ENCODE results near the gene VANGL2. TPM values are rescaled to one million over a fixed set of nuclear protein-coding genes. Genes with fewer than 3 reads are reported as not detected.

VANGL2 gene
- total and polyA plus RNA-seq, 9 of the 15 experiments (the other 6 are each of a cell fraction or from before 2014, with no cell fraction given), result 0.28 to 4.0 (median 0.98) TPM

DNA sequence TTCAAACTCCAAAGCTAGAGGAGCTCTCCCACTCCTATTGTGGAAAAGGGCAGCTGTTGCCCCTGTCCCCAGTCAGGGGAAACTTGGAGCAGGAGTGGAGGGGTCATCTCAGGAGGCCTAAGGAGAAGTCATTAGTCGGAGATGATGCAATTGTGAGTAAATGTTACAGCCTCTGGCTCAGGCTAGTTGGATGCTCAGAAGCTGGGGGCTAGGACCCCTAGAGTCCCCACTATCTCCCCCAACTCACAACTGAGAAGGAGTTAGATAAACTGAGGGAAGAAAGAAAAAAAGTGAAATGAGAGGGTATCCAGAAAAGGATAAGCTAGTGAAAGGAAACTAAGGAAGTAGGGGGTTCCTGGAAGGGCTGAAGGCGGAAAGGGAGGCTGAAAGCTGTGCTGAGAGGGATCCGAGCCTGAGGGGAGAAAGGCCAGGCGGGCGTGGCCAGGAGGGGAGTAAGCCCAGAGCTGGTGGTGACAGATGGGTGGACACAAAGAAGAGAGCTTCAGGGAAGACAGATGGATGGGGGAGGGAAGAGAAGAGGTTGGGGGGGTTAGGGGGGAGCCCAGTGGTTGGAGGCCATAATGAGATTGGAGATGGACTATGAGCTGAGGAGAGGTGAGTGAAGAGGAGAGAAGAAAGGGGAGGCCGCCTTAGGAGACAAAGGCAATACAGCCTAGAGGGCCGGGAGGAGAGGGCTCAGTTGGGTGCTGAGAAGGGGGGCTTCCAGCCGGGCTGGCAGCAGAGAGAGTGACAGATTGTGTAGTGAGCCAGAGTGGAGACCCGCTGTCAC is 38.0 kb upstream of the VANGL2 start (continued):
- TF ChIP-seq UBTF (IDR thresholded peaks at IDR 0.05; ENCODE audit: borderline replicate concordance in 1 of 2, low read depth in 2 of 2, low read length in 2 of 2), result 0 out of 4 replicates have a peak, but pooled peaks of 1 of the 2 experiments have one; percentile 59
- 0 out of 2 replicates have a peak, but pooled peaks have one; percentile 7 for TF ChIP-seq HBP1 (CRISPR knock-in tag; IDR thresholded peaks at IDR 0.05)
- TF ChIP-seq, protein P1, sequence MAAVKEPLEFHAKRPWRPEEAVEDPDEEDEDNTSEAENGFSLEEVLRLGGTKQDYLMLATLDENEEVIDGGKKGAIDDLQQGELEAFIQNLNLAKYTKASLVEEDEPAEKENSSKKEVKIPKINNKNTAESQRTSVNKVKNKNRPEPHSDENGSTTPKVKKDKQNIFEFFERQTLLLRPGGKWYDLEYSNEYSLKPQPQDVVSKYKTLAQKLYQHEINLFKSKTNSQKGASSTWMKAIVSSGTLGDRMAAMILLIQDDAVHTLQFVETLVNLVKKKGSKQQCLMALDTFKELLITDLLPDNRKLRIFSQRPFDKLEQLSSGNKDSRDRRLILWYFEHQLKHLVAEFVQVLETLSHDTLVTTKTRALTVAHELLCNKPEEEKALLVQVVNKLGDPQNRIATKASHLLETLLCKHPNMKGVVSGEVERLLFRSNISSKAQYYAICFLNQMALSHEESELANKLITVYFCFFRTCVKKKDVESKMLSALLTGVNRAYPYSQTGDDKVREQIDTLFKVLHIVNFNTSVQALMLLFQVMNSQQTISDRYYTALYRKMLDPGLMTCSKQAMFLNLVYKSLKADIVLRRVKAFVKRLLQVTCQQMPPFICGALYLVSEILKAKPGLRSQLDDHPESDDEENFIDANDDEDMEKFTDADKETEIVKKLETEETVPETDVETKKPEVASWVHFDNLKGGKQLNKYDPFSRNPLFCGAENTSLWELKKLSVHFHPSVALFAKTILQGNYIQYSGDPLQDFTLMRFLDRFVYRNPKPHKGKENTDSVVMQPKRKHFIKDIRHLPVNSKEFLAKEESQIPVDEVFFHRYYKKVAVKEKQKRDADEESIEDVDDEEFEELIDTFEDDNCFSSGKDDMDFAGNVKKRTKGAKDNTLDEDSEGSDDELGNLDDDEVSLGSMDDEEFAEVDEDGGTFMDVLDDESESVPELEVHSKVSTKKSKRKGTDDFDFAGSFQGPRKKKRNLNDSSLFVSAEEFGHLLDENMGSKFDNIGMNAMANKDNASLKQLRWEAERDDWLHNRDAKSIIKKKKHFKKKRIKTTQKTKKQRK (IDR thresholded peaks at IDR 0.05; ENCODE audit: borderline replicate concordance, low read depth, low read length), result no peak
- no peak for TF ChIP-seq ZNF121 (CRISPR knock-in tag; conservative IDR thresholded peaks at IDR 0.05)
- TF ChIP-seq U2AF2 (optimal IDR thresholded peaks at IDR 0.05; ENCODE audit: low read depth, low read length), result no peak
- TF ChIP-seq CEBPB (tag; IDR thresholded peaks at IDR 0.05), result peak; percentile 92
- TF ChIP-seq HMG20A (CRISPR knock-in tag; conservative IDR thresholded peaks at IDR 0.05), result no peak
- no peak for TF ChIP-seq PRMT5 (CRISPR knock-in tag; IDR thresholded peaks at IDR 0.05)
- TF ChIP-seq COPS2 (conservative IDR thresholded peaks at IDR 0.05), result no peak
- TF ChIP-seq ZKSCAN8 (CRISPR knock-in tag; IDR thresholded peaks at IDR 0.05), result 0 out of 2 replicates have a peak, but pooled peaks have one; percentile 3
- peak; percentile 29; the same call in 1 of the 2 replicates for TF ChIP-seq RNF2 (IDR thresholded peaks at IDR 0.05)
- TF ChIP-seq POLR2B (IDR thresholded peaks at IDR 0.05; ENCODE audit: low read depth, partially characterized antibody), result peak; percentile 62
- TF ChIP-seq TBP (optimal IDR thresholded peaks at IDR 0.05; ENCODE audit: low read depth, low read length), result no peak
- no peak for TF ChIP-seq NKRF (IDR thresholded peaks at IDR 0.05; ENCODE audit: borderline replicate concordance)
- TF ChIP-seq, protein P2, sequence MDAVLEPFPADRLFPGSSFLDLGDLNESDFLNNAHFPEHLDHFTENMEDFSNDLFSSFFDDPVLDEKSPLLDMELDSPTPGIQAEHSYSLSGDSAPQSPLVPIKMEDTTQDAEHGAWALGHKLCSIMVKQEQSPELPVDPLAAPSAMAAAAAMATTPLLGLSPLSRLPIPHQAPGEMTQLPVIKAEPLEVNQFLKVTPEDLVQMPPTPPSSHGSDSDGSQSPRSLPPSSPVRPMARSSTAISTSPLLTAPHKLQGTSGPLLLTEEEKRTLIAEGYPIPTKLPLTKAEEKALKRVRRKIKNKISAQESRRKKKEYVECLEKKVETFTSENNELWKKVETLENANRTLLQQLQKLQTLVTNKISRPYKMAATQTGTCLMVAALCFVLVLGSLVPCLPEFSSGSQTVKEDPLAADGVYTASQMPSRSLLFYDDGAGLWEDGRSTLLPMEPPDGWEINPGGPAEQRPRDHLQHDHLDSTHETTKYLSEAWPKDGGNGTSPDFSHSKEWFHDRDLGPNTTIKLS (IDR thresholded peaks at IDR 0.05; ENCODE audit: borderline replicate concordance, low read depth), result no peak
- no peak for TF ChIP-seq CBFB (CRISPR knock-in tag; IDR thresholded peaks at IDR 0.05)

Data from K562 (cell line).